HG02943 (cell line): ENCODE results near the gene C1GALT1C1.

Source experiments
- ATAC-seq: cut with Tn5 transposase; IDR thresholded peaks from one replicate; pipeline ENCODE4 v1.9.1; 2021; ENCODE audit warnings: mild to moderate bottlenecking, low read depth, moderate library complexity; ENCODE audit not compliant: unreplicated experiment

Gene C1GALT1C1

DNA sequence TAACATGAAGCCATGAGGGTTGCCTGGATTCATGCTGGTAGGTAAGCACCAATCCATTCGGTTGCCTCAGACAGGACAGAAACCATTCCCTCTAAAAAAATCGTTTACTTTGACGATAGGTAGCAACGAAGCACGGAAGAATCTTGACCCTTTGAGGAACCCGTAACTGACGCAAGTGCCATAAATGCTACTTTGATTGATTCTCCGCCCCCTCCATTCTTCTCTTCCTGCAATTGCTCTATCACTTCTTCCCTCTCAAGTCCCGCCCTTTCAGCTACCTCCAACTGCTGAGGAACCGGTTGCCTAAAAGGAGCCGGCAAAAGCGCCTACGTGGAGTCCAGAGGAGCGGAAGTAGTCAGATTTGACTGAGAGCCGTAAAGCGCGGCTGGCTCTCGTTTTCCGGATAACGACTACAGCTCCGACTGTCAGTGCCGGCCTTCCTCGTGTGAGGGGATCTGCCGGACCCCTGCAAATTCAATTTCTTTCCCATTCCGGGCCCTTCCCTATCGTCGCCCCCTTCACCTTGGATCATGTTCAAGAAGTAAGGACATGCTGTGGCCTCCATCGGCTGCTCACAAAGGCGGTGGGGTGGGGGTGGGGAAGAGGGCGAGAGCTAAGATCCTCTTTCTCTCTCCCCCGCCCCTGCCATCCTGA lies 26.0 kb downstream of the C1GALT1C1 start, which contains the start of gene MCTS1:
MCTS1 (plus strand) TSS at position 395 of the 654 bp plus-strand sequence; CDS start at position 531, 136 bp downstream.
- ATAC-seq = peak; percentile 94

GRCh38 chrX:120585702-120586101 lies 44.2 kb downstream of the C1GALT1C1 start:
- ATAC-seq = no peak
